Activated B cell treated with CpG ODN at 0.5 μM for 24 hours (primary cell): ENCODE results near the gene STX16. TPM values are rescaled to one million over a fixed set of nuclear protein-coding genes. Genes with fewer than 3 reads are reported as not detected.
A peak's percentile ranks its signal among the peaks of the same experiment; 100 is the strongest.

Source experiments
- ATAC-seq: fragments of 200-7000 bp; cut with Tn5 transposase; one replicate; pipeline ENCODE4 v1.10.0; 2021; ENCODE audit warnings: low read depth, mild to moderate bottlenecking, moderate library complexity
- CTCF ChIA-PET: fragments of 350-600 bp; sonication (Branson Sonifier 250); formaldehyde crosslinking; loops from one replicate; lab custom pipeline; 2021; ENCODE audit warnings: antibody characterized with exemption; lab: Charles Lee
- POLR2A ChIA-PET: fragments of 350-600 bp; sonication (Branson Sonifier 250); formaldehyde crosslinking; loops from one replicate; lab custom pipeline; 2021; ENCODE audit warnings: antibody characterized with exemption; lab: Charles Lee
- DNase-seq: peaks from one replicate; pipeline ENCODE4 v3.0.0; 2022
- H3K27ac Mint-ChIP-seq: one replicate; pipeline ENCODE4 v1.8.0; 2020; ENCODE audit warnings: mixed read lengths
- H3K27me3 Mint-ChIP-seq: one replicate; pipeline ENCODE4 v1.8.0; 2021; ENCODE audit warnings: mixed read lengths
- H3K36me3 Mint-ChIP-seq: one replicate; pipeline ENCODE4 v1.8.0; 2021; ENCODE audit warnings: low read depth, mixed read lengths
- H3K4me1 Mint-ChIP-seq: one replicate; pipeline ENCODE4 v1.8.0; 2021; ENCODE audit warnings: mixed read lengths
- H3K4me3 Mint-ChIP-seq: one replicate; pipeline ENCODE4 v1.8.0; 2020; ENCODE audit warnings: mild to moderate bottlenecking, mixed read lengths
- H3K9me3 Mint-ChIP-seq: one replicate; pipeline ENCODE4 v1.8.0; 2020; ENCODE audit warnings: mixed read lengths
- CTCF ChIP-seq: fragments of 200-600 bp; IDR thresholded peaks from one replicate; pipeline ENCODE4 v1.8.0; 2022; ENCODE audit warnings: antibody characterized with exemption, mild to moderate bottlenecking
- intact Hi-C: fragments of 100-400 bp; cut with micrococcal nuclease; formaldehyde crosslinking; loops from one replicate; pipeline ENCODE4 v1.15.1; 2024
- total RNA-seq: library from RNA; stranded (reverse); gene quantifications from 2 replicates; pipeline ENCODE4 v1.2.3, GENCODE V29; 2022

The STX16 gene
- total RNA-seq, 1 donor from 2014 or later: 77.4 TPM

GRCh38 chr20:58667975-58668374, 16.9 kb downstream of the STX16 start:
- peaks cover 57% of the 10 kb centered on the region for H3K36me3 Mint-ChIP-seq
- ChIA-PET POLR2A (no interaction called here), CTCF (no interaction called here)
- intact Hi-C loops: no loop called here
- H3K9me3 Mint-ChIP-seq: no peaks in the 10 kb centered on the region
- H3K27me3 Mint-ChIP-seq: no peaks in the 10 kb centered on the region
- DNase-seq: no peak
- H3K27ac Mint-ChIP-seq: no peak overlapping the region
- no peak for ATAC-seq
- no peak overlapping the region for H3K4me3 Mint-ChIP-seq
- no peak for TF ChIP-seq CTCF
- peaks cover 11% of the 10 kb centered on the region for H3K4me1 Mint-ChIP-seq

- intact Hi-C loops: no loop called here
- H3K36me3 Mint-ChIP-seq: peaks cover 59% of the 10 kb centered on the region
- TF ChIP-seq CTCF: no peak
- peaks cover 11% of the 10 kb centered on the region for H3K4me1 Mint-ChIP-seq
- H3K4me3 Mint-ChIP-seq: no peak overlapping the region
- POLR2A ChIA-PET: interaction anchor here (0.6 kb wide), 1 partner anchor 17 kb away, joined by 6 read pairs; no protein-coding TSS in a partner anchor
- CTCF ChIA-PET: interaction anchor here (1.3 kb wide), 1 partner anchor 18 kb away, joined by 4 read pairs; the partner anchor contains the start of gene STX16
- ATAC-seq: no peak
- no peak overlapping the region for H3K27ac Mint-ChIP-seq
- DNase-seq: no peak
- no peaks in the 10 kb centered on the region for H3K9me3 Mint-ChIP-seq
- no peaks in the 10 kb centered on the region for H3K27me3 Mint-ChIP-seq
Measured at GRCh38 chr20:58668901-58669286, 17.8 kb downstream of the STX16 start.

- H3K27me3 Mint-ChIP-seq: no peaks in the 10 kb centered on the region
- DNase-seq: no peak
- H3K36me3 Mint-ChIP-seq: peaks cover 60% of the 10 kb centered on the region
- ChIA-PET CTCF (interaction anchor here (1.3 kb wide), 1 partner anchor 18 kb away, joined by 4 read pairs; the partner anchor contains the start of gene STX16), POLR2A (interaction anchor here (0.6 kb wide), 1 partner anchor 17 kb away, joined by 6 read pairs; no protein-coding TSS in a partner anchor)
- no peak for TF ChIP-seq CTCF
- H3K4me3 Mint-ChIP-seq: no peak overlapping the region
- H3K4me1 Mint-ChIP-seq: peaks cover 11% of the 10 kb centered on the region
- H3K9me3 Mint-ChIP-seq: no peaks in the 10 kb centered on the region
- intact Hi-C loops: no loop called here
- peak; percentile 31 for ATAC-seq
- no peak overlapping the region for H3K27ac Mint-ChIP-seq
Measured at GRCh38 chr20:58669287-58670006, 18.4 kb downstream of the STX16 start.

GRCh38 chr20:58670102-58670501, 19.0 kb downstream of the STX16 start:
- Mint-ChIP-seq H3K4me3 (no peak overlapping the region), H3K36me3 (peaks cover 67% of the 10 kb centered on the region), H3K27me3 (no peaks in the 10 kb centered on the region), H3K27ac (no peak overlapping the region), H3K9me3 (no peaks in the 10 kb centered on the region), H3K4me1 (peaks cover 11% of the 10 kb centered on the region)
- ATAC-seq (no peak), DNase-seq (no peak)
- POLR2A ChIA-PET: no interaction called here
- no peak for TF ChIP-seq CTCF
- intact Hi-C loops: no loop called here
- CTCF ChIA-PET: interaction anchor here (1.3 kb wide), 1 partner anchor 19 kb away, joined by 4 read pairs; the partner anchor contains the start of gene STX16

GRCh38 chr20:58670659-58671058, 19.6 kb downstream of the STX16 start:
- ATAC-seq (no peak), DNase-seq (no peak)
- peaks cover 11% of the 10 kb centered on the region for H3K4me1 Mint-ChIP-seq
- ChIA-PET CTCF (no interaction called here), POLR2A (no interaction called here)
- intact Hi-C loops: no loop called here
- H3K27me3 Mint-ChIP-seq: no peaks in the 10 kb centered on the region
- H3K4me3 Mint-ChIP-seq: no peak overlapping the region
- no peak overlapping the region for H3K27ac Mint-ChIP-seq
- TF ChIP-seq CTCF: no peak
- H3K36me3 Mint-ChIP-seq: peaks cover 72% of the 10 kb centered on the region
- H3K9me3 Mint-ChIP-seq: no peaks in the 10 kb centered on the region
